GM18873 (cell line): ENCODE data around the gene INS.
"Not testable (repeated sequence)": the region's sequence is repeated elsewhere in the genome, so short reads cannot be mapped to it uniquely, and the experiment has no call there.

Experiments used
- ATAC-seq: cut with Tn5 transposase; IDR thresholded peaks from one replicate; pipeline ENCODE4 v1.9.1; 2021; ENCODE audit warnings: mild to moderate bottlenecking, moderate library complexity, moderate number of reproducible peaks; ENCODE audit not compliant: unreplicated experiment, low FRiP score

INS gene

DNA sequence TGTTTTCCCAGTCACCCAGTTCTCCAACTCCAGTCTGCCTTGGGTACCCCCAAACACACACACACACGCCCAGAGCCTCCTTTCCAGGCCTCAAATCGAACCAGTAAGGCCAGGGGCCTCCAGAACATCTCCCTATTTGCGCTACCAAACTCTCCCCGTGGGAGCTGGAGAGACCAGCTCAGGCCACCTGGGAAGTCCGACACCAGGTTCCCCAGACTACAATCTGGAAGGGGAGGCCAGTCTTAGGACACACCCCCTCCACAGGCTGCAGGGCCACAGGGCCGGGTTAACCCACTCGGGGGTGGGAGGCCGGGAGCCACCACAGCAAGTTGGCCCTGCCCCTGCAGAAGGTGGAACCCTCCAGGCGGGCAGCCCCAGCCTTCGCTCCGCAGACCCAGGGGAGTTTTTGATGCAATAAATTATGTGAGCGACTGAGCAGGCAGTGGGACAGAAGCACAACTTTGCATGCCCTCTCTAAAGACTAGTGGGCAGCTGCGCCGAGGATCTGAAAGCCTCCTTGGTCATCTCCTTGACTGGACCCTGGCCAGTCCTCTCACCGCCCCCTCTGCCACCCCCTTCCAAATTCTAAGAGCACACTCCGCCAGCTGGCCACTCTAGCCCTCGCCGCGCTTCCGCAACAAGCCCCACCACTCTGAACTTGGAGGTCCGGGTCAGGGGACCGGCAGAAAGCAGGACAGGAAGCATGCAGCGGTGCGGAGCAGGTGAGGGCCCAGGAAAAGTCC, 24.6 kb downstream of the INS start:
- ATAC-seq = no peak

DNA sequence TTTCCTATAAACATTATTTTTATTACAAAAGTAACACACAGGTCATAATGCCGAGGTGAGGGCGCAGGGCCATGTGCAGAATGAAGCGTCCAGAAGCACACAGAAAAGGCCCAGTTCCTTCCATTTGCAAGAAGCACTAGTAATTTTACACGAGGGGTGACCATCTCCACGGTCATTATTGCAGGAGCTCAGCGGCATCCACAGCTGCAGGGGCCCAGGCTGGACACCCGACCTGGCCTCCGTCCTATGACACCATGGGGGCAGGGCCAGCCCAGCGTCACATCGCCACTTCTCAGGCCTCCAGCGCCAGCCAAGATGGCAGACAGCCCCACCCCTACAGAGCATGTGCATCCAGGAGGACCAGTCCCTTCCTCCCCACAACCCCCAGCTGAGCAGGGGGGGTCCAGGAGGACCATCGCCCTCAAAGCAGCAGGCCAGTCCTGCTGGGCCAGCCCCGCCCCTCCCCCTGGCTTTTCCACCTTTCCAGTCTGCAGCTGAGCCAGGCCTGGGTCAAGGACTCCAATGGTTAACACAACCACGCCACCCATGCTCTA, 25.3 kb downstream of the INS start:
- ATAC-seq = no peak

DNA sequence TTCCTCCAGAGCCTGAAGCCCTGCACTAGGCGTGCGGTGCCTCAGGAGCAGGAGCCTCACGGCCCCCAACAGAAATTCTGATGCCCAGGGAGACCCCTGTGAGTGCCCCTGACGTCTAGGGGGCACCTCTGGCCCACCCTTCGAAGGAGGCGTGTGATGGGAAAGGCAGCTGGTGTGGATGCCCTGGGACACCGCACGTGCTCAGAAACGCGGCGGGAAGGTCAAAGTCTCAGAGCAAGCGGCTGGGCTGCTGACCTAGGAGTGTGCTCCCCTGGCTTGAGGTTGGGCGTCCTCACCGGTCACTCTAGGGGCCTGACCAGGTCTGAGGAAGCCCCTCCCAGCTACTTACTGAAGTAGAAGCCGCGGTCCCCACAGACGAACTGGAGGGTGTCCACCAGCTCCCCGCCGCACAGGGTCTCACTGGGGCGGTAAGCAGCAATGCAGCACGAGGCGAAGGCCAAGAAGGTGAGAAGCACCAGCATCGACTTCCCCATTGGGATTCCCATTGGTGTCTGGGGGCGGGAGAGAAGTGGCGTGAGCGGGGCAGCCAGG, 25.9 kb downstream of the INS start:
- ATAC-seq = no peak

DNA sequence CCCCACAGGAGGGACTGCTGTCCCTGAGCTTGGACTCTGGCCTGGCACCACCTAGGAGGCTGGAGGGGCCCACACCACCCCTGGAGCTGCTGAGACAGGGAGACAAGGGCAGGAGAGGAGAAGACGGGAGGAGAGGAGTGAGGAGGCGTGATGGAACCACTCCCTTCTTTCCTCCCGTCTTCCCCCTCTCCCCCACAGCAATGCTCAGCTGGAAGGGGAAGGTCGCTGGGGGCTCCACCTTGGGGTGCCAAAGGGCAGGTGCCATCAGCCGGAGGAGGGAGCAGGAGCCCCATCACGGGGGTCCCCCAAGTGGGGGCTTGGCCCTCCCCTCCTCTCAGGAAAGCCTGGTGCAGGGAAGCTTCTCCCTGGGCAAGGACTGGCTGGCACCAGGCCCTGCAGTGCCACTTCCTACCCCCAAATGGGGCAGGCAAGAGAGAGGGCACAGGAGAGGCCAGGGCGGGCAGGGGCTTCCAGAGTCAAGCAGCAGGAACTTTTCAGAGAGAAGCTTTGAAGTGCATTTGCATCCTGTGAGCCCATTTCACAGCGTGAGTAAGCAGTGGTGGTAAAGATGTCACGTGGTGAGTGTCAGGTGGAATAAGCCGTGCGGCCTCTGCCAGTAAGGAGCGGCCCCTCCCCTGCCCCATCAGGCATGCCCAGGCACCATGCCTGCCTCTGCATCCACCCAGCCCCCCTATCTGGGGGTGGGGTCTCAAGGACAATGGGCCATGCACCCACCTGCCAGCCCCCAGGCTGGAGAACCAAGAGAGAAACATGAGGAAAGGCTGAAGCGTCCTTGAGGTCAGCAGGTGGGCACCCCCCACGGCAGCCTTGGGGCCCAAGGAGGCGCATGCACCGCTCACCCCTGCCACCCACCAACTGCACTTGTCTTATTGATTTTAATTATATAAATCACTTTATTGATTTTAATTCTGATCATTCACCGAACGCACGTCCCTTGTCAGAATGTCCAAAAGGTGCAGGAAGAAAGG, 26.7 kb downstream of the INS start:
- ATAC-seq = no peak

DNA sequence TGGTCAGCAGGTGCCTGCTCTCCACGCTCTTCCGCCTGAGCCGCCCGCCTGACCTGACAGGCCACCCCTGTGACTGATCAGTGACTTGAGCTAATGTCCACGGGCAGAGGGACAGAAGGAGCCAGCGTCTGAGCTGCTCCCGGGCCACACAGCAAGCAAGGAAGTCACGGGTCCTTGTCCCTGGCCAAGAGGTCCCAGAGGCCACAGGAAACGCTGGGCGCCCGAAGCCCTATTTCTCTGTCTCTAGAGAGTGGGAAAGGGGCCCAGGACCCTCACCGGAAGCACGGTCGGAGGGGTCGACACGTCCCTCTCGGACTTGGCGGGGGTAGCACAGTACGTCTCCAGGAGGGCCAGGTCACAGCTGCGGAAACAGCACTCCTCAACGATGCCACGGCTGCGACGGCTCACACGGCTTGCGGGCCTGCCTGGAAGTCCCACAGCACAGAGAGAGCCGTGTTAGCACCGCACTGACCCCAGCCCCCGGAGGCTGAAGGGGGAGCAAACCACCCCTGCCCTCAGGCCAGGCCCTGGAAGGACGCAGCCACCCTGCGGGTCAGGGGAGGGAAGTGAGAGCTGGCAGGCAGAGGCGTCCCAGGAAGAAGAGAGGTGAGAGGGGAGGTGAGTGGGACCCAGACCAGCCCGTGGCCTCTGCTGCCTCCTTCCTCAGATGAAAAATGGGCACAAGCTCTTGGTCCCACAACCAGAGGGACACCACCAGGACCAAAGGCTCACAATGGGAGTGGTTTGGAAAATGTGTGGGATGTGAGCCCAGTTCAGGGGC, 27.6 kb downstream of the INS start:
- ATAC-seq = no peak

DNA sequence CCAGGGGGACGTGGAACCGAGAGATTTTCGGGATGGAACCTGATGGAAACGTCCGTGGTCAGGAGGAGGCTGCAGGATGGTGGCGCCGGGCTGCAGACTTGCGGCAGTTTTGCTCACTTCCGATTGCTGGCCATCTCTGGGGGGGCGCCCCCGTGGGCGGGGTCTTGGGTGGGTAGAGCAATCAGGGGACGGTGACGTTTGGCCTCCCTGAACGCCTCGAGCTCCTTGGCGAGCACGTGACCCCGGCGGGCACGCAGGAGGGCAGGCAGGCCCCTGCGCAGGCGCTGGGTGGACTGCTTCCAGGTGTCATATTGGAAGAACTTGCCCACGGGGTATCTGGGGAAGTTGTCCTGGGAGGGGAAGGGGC, 28.2 kb downstream of the INS start:
- ATAC-seq = no peak

DNA sequence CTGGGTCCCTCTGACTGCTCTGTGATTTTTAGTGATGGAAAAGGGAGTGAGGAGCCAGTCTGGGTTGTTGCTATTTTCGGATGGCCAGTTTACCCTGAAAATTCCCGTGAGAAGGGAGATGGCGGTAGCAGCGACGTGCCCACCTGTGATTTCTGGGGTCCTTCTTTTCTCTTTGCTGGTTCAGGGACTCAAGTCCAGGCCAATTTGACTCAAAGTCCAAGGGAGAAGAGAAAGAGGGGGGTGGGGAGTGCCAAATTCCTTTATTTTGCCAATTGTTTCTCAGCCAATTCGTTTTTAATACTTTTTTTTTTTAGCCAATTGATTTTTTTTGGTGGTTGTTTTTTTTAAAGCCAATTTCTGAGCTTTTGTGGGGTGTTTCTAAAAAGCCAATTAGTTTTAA, 28.8 kb downstream of the INS start:
- ATAC-seq = no peak

DNA sequence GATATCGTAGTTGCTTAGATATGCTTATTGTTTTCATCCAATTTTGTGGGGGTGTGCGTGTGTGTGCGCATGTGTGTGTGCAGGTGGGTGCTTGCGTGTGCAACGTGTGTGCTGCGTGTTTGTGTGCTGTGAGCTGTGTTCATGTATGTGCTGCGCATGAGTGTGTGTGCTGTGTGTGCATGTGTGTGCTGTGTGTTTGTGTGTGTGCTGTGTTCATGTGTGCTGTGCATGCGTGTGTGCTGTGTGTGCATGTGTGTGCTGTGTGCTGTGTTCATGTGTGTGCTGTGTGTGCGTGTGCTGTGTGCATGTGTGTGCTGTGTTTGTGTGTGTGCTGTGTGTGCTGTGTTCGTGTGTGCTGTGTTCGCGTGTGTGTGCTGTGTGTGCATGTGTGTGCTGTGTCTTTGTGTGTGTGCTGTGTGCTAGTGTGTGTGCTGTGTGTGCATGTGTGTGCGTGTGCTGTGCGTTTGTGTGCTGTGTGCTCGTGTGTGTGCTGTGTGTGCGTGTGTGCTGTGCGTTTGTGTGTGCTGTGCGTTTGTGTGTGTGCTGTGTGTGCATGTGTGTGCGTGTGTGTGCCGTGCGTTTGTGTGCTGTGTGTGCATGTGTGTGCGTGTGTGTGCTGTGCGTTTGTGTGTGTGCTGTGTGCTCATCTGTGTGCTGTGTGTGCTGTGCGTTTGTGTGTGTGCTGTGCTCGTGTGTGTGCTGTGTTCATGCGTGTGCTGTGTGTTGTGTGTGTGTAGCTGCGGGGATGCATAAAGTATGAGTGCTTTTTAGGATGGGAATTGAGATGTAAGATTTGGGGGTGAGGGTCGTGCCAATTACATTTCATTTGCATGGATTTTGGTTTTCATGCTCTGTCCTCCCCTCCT, 29.4 kb downstream of the INS start:
- no peak for ATAC-seq

DNA sequence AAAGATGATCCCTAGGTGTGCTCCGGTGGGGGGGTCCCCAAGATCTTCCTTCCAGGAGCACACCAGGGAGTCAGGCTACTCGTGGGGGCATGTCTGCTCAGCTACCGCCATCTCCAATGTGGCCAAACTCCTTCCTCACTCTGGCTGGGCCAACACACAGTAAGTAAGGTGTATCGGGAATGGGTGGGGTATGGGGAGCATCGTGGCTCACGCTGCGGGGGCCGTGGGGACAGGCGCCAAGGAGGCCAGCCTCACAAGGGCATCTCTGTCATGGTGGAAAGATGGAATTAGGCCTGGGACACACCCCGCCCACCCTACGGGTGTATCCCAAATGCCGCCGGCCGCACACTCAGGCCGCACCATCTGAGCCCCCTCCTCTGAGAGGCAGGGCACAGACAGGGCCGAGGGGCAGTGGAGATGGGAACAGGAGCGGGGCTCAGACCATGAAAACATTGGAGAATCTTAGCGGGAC, 30.1 kb downstream of the INS start:
- no peak for ATAC-seq

DNA sequence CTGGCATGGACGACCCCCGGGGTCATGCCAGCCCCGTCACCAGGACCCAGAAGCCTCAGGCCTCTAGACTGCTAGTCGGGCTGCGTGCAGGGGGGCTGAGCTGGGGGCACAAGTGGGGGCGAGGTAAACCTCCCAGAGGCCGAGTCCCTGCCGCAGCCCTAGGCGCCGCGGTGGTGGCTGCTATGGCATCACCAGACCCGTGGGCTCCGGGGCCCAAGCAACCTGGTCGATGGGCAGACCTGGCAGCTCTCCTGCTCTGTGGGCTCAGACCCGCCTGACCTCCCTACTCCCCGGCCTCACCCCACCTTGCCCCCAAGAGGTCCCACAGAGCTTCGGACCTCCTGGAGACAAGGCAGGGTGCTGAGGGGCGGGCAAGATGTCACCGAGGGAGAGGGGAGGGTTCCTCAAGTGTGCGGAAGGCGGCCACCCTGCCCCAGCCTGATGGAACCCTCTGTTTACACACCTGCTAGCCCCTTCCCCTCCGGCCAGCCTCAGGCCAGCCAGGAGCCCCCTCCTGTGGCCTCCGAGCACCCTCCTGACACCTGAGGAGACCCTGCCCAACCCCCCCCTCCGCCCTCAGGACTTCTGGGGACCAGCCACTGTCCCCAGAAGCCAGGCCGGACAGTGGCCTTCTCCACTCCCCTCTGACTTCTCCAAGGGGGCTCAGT, 31.2 kb downstream of the INS start:
- ATAC-seq = no peak

DNA sequence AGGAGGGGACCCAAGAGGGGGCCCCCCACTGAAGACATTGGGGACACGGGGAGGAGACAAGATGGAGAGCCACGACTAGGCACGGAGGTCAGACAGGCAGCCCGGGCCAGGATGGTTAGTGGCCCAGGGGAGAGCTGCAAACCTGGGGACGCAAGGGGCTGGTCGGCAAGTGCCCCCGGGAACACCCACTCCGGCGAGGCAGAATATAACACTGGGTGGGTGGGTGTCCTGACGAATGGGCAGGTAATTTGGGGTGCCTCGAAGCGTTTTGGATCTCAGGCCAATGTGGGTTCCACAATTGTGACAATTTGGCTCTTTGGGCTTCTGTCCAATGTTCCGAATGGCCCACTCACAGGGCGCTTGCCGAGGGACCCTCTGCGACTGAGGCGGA, 31.7 kb downstream of the INS start:
- ATAC-seq = no peak

DNA sequence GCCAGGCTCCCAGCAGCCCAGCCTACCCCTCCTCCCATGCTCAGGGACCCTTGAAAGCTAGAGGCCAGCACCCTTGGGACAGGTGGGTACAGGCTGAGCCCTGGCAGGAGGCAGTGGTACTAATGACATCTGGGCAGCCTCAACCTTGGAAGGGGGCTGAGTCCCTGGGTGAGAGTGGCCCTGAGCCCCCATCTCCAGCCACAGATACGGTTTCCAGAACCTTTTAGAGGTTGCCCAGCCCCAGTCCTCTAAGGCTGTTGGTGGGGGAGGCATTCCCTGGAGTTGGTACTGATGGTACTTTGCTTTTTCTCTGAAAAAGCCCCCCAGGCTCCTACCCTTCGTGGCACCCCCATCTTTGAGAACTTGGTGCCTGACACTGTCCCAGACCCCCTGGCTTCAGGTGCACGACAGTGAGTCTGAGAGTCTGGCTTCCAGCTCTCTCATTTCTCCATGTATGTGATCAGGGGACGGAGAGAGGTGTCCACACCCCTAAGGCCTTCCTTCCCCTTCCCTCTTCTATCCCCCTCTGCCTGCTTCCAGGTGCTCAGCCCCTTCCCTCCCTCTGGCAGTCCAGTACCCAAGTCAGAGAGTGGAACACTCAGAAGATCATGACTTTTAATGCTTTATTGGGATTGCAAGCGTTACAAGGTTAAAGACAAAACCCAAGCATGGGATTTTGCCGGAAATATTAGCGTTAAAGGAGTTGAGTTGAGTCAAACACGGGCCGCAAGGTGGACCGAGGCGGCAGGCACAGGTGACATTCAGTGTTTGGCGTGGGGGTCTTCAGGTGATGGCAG, 32.3 kb downstream of the INS start:
- ATAC-seq = no peak

DNA sequence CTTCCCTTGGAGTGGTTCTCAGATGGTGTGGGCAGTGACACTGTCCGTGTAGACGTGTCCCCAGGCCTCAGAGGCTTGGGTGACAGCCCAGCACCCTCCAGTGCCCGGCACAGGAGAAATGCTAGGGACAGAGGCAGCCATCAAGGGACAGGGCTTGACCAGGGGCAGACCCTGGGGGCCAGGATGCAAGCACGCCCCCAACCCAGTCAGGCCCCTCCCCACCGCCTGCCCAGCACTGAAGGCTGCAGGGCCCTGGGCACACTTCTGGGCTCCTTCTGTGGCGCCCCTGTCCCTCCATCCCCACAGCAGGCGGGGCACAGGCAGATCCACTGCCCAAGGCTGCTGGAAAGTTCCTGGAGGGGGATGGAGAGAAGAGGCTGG, 32.9 kb downstream of the INS start:
- no peak for ATAC-seq

DNA sequence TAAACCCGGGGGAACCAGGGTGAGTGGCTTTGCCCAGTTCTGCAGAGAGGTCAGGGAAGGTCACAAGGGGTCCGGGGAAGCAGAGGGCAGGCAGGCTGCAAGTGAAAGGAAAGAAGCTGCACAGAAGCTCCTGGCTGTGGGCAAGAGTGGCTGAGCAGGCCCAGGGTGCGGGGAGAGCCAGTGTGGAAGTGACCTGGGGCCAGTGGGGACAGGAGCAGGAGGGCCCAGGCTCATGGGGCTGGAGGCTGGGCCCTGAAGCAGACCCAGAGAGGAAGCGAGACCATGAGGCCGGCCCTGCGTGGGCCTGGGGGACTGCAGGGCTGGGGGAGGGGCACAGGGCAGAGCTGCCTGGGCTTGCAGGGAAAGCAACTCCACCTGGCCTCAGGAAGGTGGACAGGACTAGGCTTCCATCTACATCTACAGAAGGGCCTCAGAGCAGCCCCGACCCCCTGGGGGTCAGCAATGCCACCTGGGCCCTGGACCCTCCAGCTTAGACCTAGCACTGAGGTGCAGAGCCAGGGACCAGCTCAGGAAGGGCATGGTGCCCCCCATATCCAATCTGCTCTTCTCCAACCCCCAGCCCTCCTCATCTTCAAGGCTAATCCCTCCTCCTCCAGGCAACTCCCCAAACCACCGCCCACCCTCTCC, 33.4 kb downstream of the INS start:
- ATAC-seq = no peak

DNA sequence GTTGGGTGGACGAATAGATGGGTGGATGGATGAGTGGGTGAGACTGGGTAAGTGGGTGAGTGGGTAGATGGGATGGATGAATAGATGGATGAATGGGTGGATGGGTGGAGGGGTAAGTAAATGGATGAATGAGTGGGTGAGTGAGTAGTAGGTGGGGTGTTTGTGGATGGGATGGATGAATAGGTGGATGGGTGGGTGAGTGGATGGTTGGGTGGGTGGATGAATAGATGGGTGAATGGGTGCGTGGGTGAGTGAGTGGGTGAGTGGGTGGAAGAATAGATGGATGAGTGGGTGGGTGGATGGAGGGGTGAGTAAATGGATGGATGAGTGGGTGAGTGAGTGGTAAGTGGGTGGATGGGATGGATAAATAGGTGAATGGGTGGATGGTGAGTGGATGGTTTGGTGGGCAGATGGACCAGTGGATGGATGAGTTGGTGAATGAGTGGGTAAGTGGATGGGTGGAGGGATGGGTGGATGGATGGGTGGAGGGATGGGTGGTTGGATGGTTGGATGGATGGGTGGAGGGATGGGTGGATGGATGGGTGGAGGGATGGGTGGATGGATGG, 34.4 kb downstream of the INS start:
- no peak for ATAC-seq

DNA sequence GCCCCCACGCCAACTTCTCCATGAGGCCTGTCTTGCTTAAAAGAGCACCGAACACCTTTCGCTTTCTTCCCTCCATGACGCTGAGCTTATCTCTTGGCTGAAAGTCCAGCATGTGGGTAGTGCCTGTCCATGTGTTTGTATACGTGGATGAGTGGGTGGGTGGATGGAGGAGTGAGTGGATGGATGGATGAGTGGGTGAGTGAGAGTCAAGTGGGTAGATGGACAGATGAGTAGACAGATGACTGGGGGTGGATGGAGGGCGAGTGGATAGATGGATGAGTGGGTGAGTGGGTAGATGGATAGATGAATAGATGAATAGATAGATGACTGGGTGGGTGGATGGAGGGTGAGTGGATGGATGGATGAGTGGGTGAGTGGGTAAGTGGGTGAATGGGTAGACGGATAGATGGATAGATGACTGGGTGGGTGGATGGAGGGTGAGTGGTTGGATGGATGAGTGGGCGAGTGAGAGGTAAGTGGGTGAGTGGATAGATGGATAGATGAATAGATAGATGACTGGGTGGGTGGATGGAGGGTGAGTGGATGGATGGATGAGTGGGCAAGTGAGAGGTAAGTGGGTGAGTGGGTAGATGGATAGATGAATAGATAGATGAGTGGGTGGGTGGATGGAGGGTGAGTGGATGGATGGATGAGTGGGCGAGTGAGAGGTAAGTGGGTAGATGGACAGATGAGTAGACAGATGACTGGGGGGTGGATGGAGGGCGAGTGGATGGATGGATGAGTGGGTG, 36.1 kb downstream of the INS start:
- ATAC-seq = not testable (repeated sequence)

DNA sequence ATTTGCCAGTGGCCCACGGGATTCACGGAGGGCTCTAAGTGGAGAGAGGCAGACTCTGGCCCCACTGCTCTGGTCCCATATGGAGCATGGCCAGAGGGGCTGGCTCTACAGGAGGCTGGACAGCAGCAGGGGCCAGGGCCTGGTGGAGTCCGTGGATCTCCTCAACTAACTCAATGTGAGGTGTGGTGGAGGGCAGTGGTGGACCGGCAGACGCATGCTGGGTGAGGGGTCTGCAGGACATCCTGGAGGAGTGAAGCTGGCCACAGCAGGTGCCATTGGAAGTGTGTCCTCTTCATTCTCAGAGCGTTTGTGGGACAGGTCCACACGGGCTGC, 37.4 kb downstream of the INS start:
- ATAC-seq = no peak
